Activated T-cell treated with anti-CD3 and anti-CD28 coated beads, Interleukin-2, amount 50 U/mL, for 4 hours (primary cell): ENCODE results near the gene TNK1. TPM values are rescaled to one million over a fixed set of nuclear protein-coding genes. Genes with fewer than 3 reads are reported as not detected.
"Not testable (repeated sequence)": the region's sequence is repeated elsewhere in the genome, so short reads cannot be mapped to it uniquely, and the experiment has no call there.

ENCODE experiments used
- ATAC-seq, 2 donors: fragments of 200-7000 bp; cut with Tn5 transposase; one replicate each; pipeline ENCODE4 v1.10.0; 2021
- DNase-seq: peaks from one replicate; pipeline ENCODE4 v3.0.0-alpha.2; 2020
- H3K27me3 Mint-ChIP-seq: one replicate; pipeline ENCODE4 v1.8.0; 2021; ENCODE audit warnings: low read depth, mixed read lengths
- H3K36me3 Mint-ChIP-seq: one replicate; pipeline ENCODE4 v1.8.0; 2022; ENCODE audit warnings: mixed read lengths; ENCODE audit not compliant: insufficient read depth
- H3K4me1 Mint-ChIP-seq: one replicate; pipeline ENCODE4 v1.8.0; 2021; ENCODE audit warnings: low read depth, mixed read lengths
- H3K4me3 Mint-ChIP-seq: one replicate; pipeline ENCODE4 v1.8.0; 2021; ENCODE audit warnings: mild to moderate bottlenecking, moderate library complexity, mixed read lengths
- H3K9me3 Mint-ChIP-seq: one replicate; pipeline ENCODE4 v1.8.0; 2021; ENCODE audit warnings: mixed read lengths
- total RNA-seq, 3 donors: library from RNA; stranded (reverse); gene quantifications; one replicate each; pipeline ENCODE4 v1.2.1, GENCODE V29; 2021

TNK1 gene
- 1 to 10 TPM; 5.6 to 7.4 (median 6.0) TPM for total RNA-seq

DNA sequence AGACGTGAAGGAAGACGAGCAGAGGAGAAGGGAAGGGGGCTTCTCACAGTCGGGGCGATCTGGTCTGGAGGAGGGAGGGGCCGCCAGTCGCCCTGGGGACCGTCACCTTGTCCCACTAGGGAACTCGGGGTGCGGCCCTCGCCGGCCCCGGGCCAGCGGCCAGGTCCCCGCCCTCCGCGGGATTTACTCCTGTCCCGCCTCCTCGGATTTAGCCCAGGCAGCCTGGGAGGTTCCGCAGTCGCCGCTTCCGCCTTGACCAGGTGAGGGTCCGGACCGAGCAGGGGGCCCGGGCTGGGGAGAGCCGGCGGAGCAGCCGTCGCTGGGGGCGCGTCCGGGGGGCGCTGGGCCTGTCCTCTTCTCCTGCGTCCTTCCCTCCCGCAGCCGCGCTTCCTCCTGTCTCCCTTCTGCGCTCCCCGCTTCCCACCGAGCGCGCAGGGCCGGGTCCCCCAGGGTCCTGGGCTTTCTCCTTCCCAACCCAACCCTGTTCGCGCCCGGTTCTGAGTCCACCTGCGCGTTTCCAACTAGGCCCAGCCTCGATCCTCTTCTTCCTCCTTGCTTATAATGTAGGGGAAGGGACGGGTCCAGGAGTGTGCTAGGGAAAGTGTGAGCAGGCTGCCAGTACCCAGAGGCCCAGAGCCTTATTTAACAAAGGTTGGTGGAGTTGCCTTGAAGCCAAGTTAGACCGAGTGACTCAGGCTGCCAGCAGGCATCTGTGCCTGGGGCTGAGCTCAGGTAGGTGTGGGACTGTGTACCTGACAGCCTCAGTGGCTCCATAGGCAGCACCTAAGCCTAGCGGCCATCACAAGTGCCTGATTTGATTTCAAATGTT is at the start of gene TNK1:
TNK1 (plus strand) TSS at position 235 of the 829 bp plus-strand sequence. CDS start 1,838 bp downstream, outside the sequence.
- H3K4me1 Mint-ChIP-seq = peaks cover 9% of the 10 kb centered on the region
- peaks cover 2% of the 10 kb centered on the region for H3K36me3 Mint-ChIP-seq
- DNase-seq (no peak), ATAC-seq (no peak)
- no peak within 1 kb of the TSS for H3K4me3 Mint-ChIP-seq
- peaks cover 41% of the 10 kb centered on the region for H3K27me3 Mint-ChIP-seq
- peaks cover 4% of the 10 kb centered on the region for H3K9me3 Mint-ChIP-seq

GRCh38 chr17:7332111-7332510 is 48.8 kb upstream of the TNK1 start:
- ATAC-seq (no peak), DNase-seq (no peak)
- no peak overlapping the region for H3K4me3 Mint-ChIP-seq
- H3K36me3 Mint-ChIP-seq = no peaks in the 10 kb centered on the region
- no peaks in the 10 kb centered on the region for H3K27me3 Mint-ChIP-seq
- H3K4me1 Mint-ChIP-seq = peaks cover 58% of the 10 kb centered on the region
- no peaks in the 10 kb centered on the region for H3K9me3 Mint-ChIP-seq

DNA sequence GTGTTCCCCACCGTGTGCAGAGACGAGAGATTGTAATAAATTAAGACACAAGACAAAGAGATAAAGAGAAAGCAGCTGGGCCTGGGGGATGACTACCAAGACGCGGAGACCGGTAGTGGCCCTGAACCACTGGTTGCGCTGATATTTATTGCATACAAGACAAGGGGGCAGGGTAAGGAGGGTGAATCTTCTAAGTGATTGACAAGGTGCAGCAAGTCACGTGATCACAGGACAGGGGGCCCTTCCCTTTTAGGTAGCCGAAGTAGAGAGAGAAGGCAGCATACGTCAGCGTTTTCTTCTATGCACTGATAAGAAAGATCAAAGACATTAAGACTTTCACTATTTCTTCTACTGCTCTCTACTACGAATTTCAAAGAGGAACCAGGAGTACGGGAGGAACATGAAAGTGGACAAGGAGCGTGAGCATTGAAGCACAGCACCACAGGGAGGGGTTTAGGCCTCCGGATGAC is 48.3 kb upstream of the TNK1 start:
- not testable (repeated sequence) for H3K27me3 Mint-ChIP-seq, DNase-seq, ATAC-seq, H3K36me3 Mint-ChIP-seq, H3K9me3 Mint-ChIP-seq
- Mint-ChIP-seq H3K4me3 (peak overlapping the region; percentile 45), H3K4me1 (peaks cover 62% of the 10 kb centered on the region)

- Mint-ChIP-seq H3K9me3 (no peaks in the 10 kb centered on the region), H3K4me1 (peaks cover 55% of the 10 kb centered on the region), H3K4me3 (peak overlapping the region; percentile 89), H3K36me3 (peaks cover 5% of the 10 kb centered on the region), H3K27me3 (no peaks in the 10 kb centered on the region)
- ATAC-seq (no peak), DNase-seq (no peak)
Measured at GRCh38 chr17:7334938-7335538, 45.9 kb upstream of the TNK1 start.

DNA sequence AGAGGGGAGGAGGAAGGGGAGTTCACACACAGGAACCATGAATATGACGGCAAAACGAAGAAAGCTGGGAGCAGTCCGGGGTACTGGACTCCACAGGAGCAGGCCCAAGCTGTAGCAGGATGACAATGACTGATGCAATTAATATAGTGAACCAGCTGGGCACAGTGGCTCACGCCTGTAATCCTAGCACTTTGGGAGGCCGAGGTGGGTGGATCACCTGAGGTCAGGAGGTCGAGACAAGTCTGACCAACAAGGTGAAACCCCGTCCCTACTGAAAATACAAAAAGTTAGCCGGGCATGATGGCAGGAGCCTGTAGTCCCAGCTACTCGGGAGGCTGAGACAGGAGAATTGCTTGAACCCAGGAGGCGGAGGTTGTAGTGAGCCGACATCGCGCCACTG is 45.1 kb upstream of the TNK1 start:
- H3K4me1 Mint-ChIP-seq = peaks cover 54% of the 10 kb centered on the region
- H3K4me3 Mint-ChIP-seq = peak overlapping the region; percentile 89
- not testable (repeated sequence) for H3K36me3 Mint-ChIP-seq, ATAC-seq, H3K27me3 Mint-ChIP-seq, DNase-seq, H3K9me3 Mint-ChIP-seq

- H3K9me3 Mint-ChIP-seq = no peaks in the 10 kb centered on the region
- no peaks in the 10 kb centered on the region for H3K27me3 Mint-ChIP-seq
- peaks cover 53% of the 10 kb centered on the region for H3K4me1 Mint-ChIP-seq
- peak; percentile 96 for ATAC-seq
- DNase-seq = peak; percentile 81
- H3K4me3 Mint-ChIP-seq = peak within 1 kb of the TSS; percentile 89
- H3K36me3 Mint-ChIP-seq = peaks cover 9% of the 10 kb centered on the region
Measured at GRCh38 chr17:7336240-7337175, 44.4 kb upstream of the TNK1 start, which contains the start of gene ACAP1. ACAP1 (plus strand) TSS chr17:7336529; CDS start chr17:7336735, 206 bp downstream.

DNA sequence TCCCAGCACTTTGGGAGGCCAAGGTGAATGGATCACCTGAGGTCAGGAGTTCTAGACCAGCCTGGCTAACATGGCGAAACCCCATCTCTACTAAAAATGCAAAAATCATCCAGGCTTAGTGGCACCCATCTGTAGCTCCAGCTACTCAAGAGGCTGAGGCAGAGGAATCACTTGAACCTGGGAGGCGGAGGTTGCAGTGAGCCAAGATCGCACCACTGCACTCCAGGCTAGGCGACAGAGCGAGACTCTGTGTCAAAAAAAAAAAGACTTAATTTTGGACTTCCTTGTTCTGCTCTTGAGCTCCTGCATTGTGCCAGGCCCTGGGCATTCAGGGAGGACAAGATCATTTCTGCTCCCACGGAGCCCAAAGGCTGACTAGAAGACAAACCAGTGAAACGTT is 43.3 kb upstream of the TNK1 start:
- DNase-seq, H3K9me3 Mint-ChIP-seq, H3K27me3 Mint-ChIP-seq, ATAC-seq, H3K36me3 Mint-ChIP-seq: not testable (repeated sequence)
- peaks cover 48% of the 10 kb centered on the region for H3K4me1 Mint-ChIP-seq
- peak overlapping the region; percentile 89 for H3K4me3 Mint-ChIP-seq

- Mint-ChIP-seq H3K4me1 (peaks cover 36% of the 10 kb centered on the region), H3K27me3 (no peaks in the 10 kb centered on the region), H3K36me3 (peaks cover 15% of the 10 kb centered on the region), H3K4me3 (no peak overlapping the region), H3K9me3 (no peaks in the 10 kb centered on the region)
- no peak for DNase-seq
- ATAC-seq = no peak
Measured at GRCh38 chr17:7340179-7340578, 40.7 kb upstream of the TNK1 start.

- Mint-ChIP-seq H3K27me3 (no peaks in the 10 kb centered on the region), H3K4me3 (no peak overlapping the region), H3K36me3 (peaks cover 15% of the 10 kb centered on the region), H3K4me1 (peaks cover 25% of the 10 kb centered on the region), H3K9me3 (no peaks in the 10 kb centered on the region)
- ATAC-seq = no peak
- DNase-seq = no peak
Measured at GRCh38 chr17:7341842-7342241, 39.0 kb upstream of the TNK1 start.

DNA sequence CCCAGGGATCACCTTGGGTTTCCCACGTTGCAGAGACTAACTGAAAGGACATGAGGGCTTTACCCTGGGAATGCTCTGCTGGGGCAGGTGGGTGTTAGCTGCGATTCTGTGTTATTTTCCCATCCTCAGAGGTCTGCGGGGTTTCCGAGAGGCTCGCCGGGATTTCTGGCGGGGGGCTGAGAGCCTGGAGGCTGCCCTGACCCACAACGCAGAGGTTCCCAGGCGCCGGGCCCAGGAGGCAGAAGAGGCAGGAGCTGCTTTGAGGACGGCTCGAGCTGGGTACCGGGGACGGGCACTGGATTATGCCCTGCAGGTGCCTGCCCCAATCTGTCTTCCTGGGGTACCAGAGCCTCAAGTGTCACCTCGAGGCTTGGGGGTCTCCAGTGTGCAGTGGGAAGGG is 37.6 kb upstream of the TNK1 start:
- peaks cover 20% of the 10 kb centered on the region for H3K36me3 Mint-ChIP-seq
- no peak for ATAC-seq
- DNase-seq = no peak
- no peaks in the 10 kb centered on the region for H3K27me3 Mint-ChIP-seq
- peaks cover 13% of the 10 kb centered on the region for H3K4me1 Mint-ChIP-seq
- no peaks in the 10 kb centered on the region for H3K9me3 Mint-ChIP-seq
- no peak overlapping the region for H3K4me3 Mint-ChIP-seq

- no peaks in the 10 kb centered on the region for H3K9me3 Mint-ChIP-seq
- no peaks in the 10 kb centered on the region for H3K27me3 Mint-ChIP-seq
- H3K36me3 Mint-ChIP-seq = peaks cover 16% of the 10 kb centered on the region
- no peak for ATAC-seq
- DNase-seq = no peak
- H3K4me3 Mint-ChIP-seq = no peak overlapping the region
- peaks cover 11% of the 10 kb centered on the region for H3K4me1 Mint-ChIP-seq
Measured at GRCh38 chr17:7346761-7347614, 33.9 kb upstream of the TNK1 start.

DNA sequence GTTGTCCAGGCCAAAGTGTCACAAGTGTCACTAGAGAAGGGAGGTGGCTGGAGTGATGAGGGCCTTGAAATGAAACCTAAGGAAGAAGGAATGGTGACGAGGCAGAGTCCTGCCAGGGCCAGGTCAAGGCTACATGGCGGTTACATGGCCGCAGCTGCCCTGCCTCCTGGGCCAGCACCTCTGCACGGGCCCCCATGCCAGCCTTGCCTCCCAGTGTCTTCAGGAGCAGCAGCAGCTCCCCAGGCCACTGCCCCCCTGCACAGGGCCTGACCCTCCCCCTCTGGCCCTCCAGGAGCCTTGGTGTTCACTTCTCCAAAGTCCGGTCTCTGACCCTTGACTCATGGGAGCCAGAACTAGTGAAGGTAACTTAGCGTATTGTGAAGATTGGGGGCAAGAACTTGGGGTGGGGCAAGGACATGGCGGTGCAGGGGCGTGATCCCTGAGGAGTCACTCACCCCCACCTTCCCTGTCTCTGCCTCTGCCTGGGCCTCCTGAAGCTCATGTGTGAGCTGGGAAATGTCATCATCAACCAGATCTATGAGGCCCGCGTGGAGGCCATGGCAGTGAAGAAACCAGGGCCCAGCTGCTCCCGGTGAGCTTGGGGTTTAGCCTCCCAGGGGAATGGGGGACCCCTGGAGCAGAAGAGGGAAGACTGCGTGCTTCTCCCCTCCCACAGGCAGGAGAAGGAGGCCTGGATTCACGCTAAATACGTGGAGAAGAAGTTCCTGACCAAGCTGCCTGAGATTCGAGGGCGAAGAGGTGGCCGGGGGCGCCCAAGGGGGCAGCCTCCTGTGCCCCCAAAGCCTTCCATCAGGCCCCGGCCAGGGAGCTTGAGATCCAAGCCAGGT is 33.0 kb upstream of the TNK1 start:
- no peak for ATAC-seq
- Mint-ChIP-seq H3K9me3 (no peaks in the 10 kb centered on the region), H3K27me3 (no peaks in the 10 kb centered on the region), H3K36me3 (peaks cover 16% of the 10 kb centered on the region), H3K4me1 (peaks cover 17% of the 10 kb centered on the region), H3K4me3 (no peak overlapping the region)
- no peak for DNase-seq
